HEK293 (cell line): ENCODE measurements around the gene ATAD2B.

Source experiments
- CTCF ChIA-PET: fragments of 350-600 bp; formaldehyde crosslinking; extraction: SDS; loops from one replicate; lab custom pipeline; 2021; ENCODE audit warnings: antibody characterized with exemption; lab: Yijun Ruan, JAX
- POLR2A ChIA-PET: fragments of 300-600 bp; formaldehyde crosslinking; extraction: SDS; loops from one replicate; lab custom pipeline; 2020; ENCODE audit warnings: antibody characterized with exemption, inconsistent platforms; lab: Yijun Ruan, JAX
- H3K27ac ChIP-seq: fragments of 200-500 bp; sonication (Bioruptor generic); 2 replicates; pipeline ENCODE4 v1.5.1; 2014; ENCODE audit warnings: low read depth, low read length, control low read depth, inconsistent platforms; ENCODE audit errors: extremely low read depth
- H3K36me3 ChIP-seq, 2 experiments: fragments of 200-500 bp in 1 of 2; sonication (Bioruptor generic) in 1 of 2; 1 replicate in 1 of 2; 2 replicates in 1 of 2; pipeline ENCODE4 v1.5.1; 2014 to 2017; ENCODE audit warnings: inconsistent platforms in 2 of 2, low read length in 2 of 2; ENCODE audit not compliant: control insufficient read depth in 2 of 2, insufficient read depth in 1 of 2
- H3K4me1 ChIP-seq: fragments of 200-500 bp; sonication (Bioruptor generic); 2 replicates; pipeline ENCODE4 v1.5.1; 2014; ENCODE audit warnings: mild to moderate bottlenecking, low read length, inconsistent platforms; ENCODE audit not compliant: control insufficient read depth, insufficient read depth
- H3K4me3 ChIP-seq: 2 replicates; pipeline ENCODE4 v1.5.1; 2011; ENCODE audit warnings: low read depth, mild to moderate bottlenecking, control low read depth, low read length, moderate library complexity
- H3K9me3 ChIP-seq: fragments of 200-500 bp; sonication (Bioruptor generic); 2 replicates; pipeline ENCODE4 v1.5.1; 2014; ENCODE audit warnings: low read depth, low read length, inconsistent platforms; ENCODE audit not compliant: control insufficient read depth, insufficient read depth
- BCL11A ChIP-seq: fragments of 450-650 bp; formaldehyde crosslinking; IDR thresholded peaks from 2 replicates; pipeline ENCODE4 v1.5.1; 2016; ENCODE audit warnings: low read depth, missing biosample characterization, missing genetic modification characterization
- RBAK ChIP-seq: fragments of 450-650 bp; formaldehyde crosslinking; IDR thresholded peaks from 2 replicates; pipeline ENCODE4 v1.5.1; 2016; ENCODE audit warnings: missing biosample characterization, missing genetic modification characterization
- SCRT2 ChIP-seq: fragments of 450-650 bp; formaldehyde crosslinking; IDR thresholded peaks from 2 replicates; pipeline ENCODE4 v1.5.1; 2016; ENCODE audit warnings: missing biosample characterization, missing genetic modification characterization
- SP2 ChIP-seq: fragments of 450-650 bp; formaldehyde crosslinking; IDR thresholded peaks from 2 replicates; pipeline ENCODE4 v1.5.1; 2016; ENCODE audit warnings: missing biosample characterization, missing genetic modification characterization
- ZBTB1 ChIP-seq: fragments of 450-650 bp; formaldehyde crosslinking; IDR thresholded peaks from 2 replicates; pipeline ENCODE4 v1.5.1; 2016; ENCODE audit warnings: missing biosample characterization, missing genetic modification characterization
- ZNF146 ChIP-seq: fragments of 450-650 bp; formaldehyde crosslinking; IDR thresholded peaks from 2 replicates; pipeline ENCODE4 v1.5.1; 2016; ENCODE audit warnings: missing biosample characterization, missing genetic modification characterization
- ZNF221 ChIP-seq: fragments of 450-650 bp; formaldehyde crosslinking; IDR thresholded peaks from 2 replicates; pipeline ENCODE4 v1.5.1; 2017; ENCODE audit warnings: missing biosample characterization, missing genetic modification characterization, borderline replicate concordance
- ZNF48 ChIP-seq: fragments of 450-650 bp; formaldehyde crosslinking; IDR thresholded peaks from 2 replicates; pipeline ENCODE4 v1.5.1; 2016; ENCODE audit warnings: missing biosample characterization, missing genetic modification characterization
- ZNF521 ChIP-seq: fragments of 450-650 bp; formaldehyde crosslinking; IDR thresholded peaks from 2 replicates; pipeline ENCODE4 v1.5.1; 2017; ENCODE audit warnings: missing biosample characterization, mild to moderate bottlenecking, missing genetic modification characterization
- ZNF558 ChIP-seq: fragments of 450-650 bp; formaldehyde crosslinking; IDR thresholded peaks from 2 replicates; pipeline ENCODE4 v1.5.1; 2016; ENCODE audit warnings: missing biosample characterization, missing genetic modification characterization
- ZNF621 ChIP-seq: fragments of 450-650 bp; formaldehyde crosslinking; IDR thresholded peaks from 2 replicates; pipeline ENCODE4 v1.5.1; 2017; ENCODE audit warnings: missing biosample characterization, missing genetic modification characterization
- ZNF654 ChIP-seq: fragments of 450-650 bp; formaldehyde crosslinking; IDR thresholded peaks from 2 replicates; pipeline ENCODE4 v1.5.1; 2016; ENCODE audit warnings: low read depth, missing biosample characterization, missing genetic modification characterization
- TF ChIP-seq, protein P1 (sequence below): fragments of 450-650 bp; formaldehyde crosslinking; IDR thresholded peaks from 2 replicates; pipeline ENCODE4 v1.5.1; 2016; ENCODE audit warnings: missing biosample characterization, missing genetic modification characterization
- TF ChIP-seq, protein P2 (sequence below): fragments of 450-650 bp; formaldehyde crosslinking; IDR thresholded peaks from 2 replicates; pipeline ENCODE4 v1.5.1; 2017; ENCODE audit warnings: missing biosample characterization, missing genetic modification characterization
- TF ChIP-seq, protein P3 (sequence below): fragments of 450-650 bp; formaldehyde crosslinking; IDR thresholded peaks from 2 replicates; pipeline ENCODE4 v1.5.1; 2016; ENCODE audit warnings: missing biosample characterization, missing genetic modification characterization
- TF ChIP-seq, protein P4 (sequence below): IDR thresholded peaks from 2 replicates; pipeline ENCODE4 v1.6.1; 2011; ENCODE audit warnings: mild to moderate bottlenecking, low read depth, low read length, borderline replicate concordance
- TF ChIP-seq, protein P5 (sequence below): fragments of 450-650 bp; formaldehyde crosslinking; IDR thresholded peaks from 2 replicates; pipeline ENCODE4; 2016; ENCODE audit warnings: missing biosample characterization, missing genetic modification characterization
- TF ChIP-seq, protein P6 (sequence below): fragments of 450-650 bp; formaldehyde crosslinking; IDR thresholded peaks from 2 replicates; pipeline ENCODE4 v1.5.1; 2016; ENCODE audit warnings: missing biosample characterization, missing genetic modification characterization, borderline replicate concordance

Gene ATAD2B

DNA sequence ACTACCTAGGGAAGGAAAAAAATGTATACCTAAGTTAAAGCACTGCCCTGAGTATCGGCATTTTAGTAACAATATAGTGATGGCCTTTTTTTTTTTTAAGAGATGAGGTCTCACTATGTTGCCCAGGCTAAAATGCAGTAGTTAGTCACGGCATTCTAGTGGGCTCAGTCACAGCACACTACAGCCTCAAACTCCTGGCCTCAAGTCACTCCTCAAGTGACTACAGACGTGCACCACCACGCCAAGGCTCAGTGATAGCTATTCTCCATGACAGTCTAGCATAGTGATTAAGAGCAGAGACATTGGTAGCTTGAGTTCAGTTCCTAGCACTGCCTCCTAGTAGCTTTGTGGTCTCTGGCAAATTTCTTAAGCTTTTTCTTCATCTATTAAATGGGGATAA lies 40.9 kb upstream of the ATAD2B start:
- Histone ChIP-seq H3K4me3 (no peak overlapping the region), H3K4me1 (no peaks in the 10 kb centered on the region), H3K27ac (no peak overlapping the region), H3K36me3 (peaks cover 8 to 15% of the 10 kb centered on the region in 2 experiments; a peak in 2 of 3 replicates), H3K9me3 (no peaks in the 10 kb centered on the region)
- ChIA-PET CTCF (no interaction called here), POLR2A (no interaction called here)
- no peak for TF ChIP-seq ZNF221
- TF ChIP-seq, protein P1, sequence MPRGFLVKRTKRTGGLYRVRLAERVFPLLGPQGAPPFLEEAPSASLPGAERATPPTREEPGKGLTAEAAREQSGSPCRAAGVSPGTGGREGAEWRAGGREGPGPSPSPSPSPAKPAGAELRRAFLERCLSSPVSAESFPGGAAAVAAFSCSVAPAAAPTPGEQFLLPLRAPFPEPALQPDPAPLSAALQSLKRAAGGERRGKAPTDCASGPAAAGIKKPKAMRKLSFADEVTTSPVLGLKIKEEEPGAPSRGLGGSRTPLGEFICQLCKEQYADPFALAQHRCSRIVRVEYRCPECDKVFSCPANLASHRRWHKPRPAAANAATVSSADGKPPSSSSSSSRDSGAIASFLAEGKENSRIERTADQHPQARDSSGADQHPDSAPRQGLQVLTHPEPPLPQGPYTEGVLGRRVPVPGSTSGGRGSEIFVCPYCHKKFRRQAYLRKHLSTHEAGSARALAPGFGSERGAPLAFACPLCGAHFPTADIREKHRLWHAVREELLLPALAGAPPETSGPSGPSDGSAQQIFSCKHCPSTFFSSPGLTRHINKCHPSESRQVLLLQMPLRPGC (tag by site-specific recombination) = no peak
- TF ChIP-seq, protein P2, sequence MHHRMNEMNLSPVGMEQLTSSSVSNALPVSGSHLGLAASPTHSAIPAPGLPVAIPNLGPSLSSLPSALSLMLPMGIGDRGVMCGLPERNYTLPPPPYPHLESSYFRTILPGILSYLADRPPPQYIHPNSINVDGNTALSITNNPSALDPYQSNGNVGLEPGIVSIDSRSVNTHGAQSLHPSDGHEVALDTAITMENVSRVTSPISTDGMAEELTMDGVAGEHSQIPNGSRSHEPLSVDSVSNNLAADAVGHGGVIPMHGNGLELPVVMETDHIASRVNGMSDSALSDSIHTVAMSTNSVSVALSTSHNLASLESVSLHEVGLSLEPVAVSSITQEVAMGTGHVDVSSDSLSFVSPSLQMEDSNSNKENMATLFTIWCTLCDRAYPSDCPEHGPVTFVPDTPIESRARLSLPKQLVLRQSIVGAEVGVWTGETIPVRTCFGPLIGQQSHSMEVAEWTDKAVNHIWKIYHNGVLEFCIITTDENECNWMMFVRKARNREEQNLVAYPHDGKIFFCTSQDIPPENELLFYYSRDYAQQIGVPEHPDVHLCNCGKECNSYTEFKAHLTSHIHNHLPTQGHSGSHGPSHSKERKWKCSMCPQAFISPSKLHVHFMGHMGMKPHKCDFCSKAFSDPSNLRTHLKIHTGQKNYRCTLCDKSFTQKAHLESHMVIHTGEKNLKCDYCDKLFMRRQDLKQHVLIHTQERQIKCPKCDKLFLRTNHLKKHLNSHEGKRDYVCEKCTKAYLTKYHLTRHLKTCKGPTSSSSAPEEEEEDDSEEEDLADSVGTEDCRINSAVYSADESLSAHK = no peak

DNA sequence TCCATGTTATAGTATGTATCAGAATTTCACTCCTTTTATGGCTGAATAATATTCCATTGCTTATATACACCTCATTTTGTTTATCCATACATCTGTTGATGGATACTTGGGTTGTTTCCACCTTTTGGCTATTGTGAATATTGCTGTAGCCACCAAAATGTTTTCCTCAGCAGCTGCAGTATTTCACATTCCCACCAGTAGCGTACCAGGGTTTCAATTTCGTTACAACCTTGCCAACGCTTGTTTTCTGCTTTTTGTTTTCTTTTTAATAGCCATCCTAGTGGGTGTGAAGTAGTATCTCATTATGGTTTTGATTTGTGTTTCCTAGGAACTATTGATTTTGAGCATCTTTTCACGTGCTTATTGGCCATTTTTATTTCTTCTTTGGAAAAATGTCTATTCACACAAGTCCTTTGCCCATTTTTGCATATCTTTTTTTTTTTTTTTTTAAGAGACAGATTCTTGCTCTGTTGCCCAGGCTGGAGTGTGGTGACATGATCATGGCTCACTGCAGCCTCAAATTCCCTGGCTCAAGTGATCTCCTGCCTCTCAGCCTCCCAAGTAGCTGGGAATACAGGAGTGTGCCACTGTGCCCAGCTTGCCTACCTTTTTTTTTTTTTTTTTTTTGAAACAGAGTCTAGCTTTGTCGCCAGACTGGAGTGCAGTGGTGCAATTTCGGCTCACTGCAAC lies 27.5 kb upstream of the ATAD2B start:
- ChIA-PET CTCF (interaction anchor here (0.6 to 0.7 kb wide), 2 partner anchors 164 to 358 kb away, joined by 3 read pairs; no protein-coding TSS in a partner anchor), POLR2A (no interaction called here)
- Histone ChIP-seq H3K4me1 (no peaks in the 10 kb centered on the region), H3K9me3 (no peaks in the 10 kb centered on the region), H3K4me3 (no peak overlapping the region), H3K27ac (no peak overlapping the region), H3K36me3 (peaks cover 5 to 12% of the 10 kb centered on the region in 2 experiments; a peak in 2 of 3 replicates)
- TF ChIP-seq SP2 = no peak
- TF ChIP-seq ZNF654 (tag by site-specific recombination) = no peak
- TF ChIP-seq ZNF521 (tag by site-specific recombination) = no peak
- TF ChIP-seq, protein P3, sequence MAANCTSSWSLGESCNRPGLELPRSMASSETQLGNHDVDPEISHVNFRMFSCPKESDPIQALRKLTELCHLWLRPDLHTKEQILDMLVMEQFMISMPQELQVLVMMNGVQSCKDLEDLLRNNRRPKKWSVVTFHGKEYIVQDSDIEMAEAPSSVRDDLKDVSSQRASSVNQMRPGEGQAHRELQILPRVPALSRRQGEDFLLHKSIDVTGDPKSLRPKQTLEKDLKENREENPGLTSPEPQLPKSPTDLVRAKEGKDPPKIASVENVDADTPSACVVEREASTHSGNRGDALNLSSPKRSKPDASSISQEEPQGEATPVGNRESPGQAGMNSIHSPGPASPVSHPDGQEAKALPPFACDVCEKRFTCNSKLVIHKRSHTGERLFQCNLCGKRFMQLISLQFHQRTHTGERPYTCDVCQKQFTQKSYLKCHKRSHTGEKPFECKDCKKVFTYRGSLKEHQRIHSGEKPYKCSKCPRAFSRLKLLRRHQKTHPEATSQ = no peak
- TF ChIP-seq ZNF558 (tag by site-specific recombination) = no peak
- no peak for TF ChIP-seq ZBTB1 (tag by site-specific recombination)
- no peak for TF ChIP-seq SCRT2 (tag by site-specific recombination)
- no peak for TF ChIP-seq ZNF146 (tag by site-specific recombination)
- TF ChIP-seq, protein P4, sequence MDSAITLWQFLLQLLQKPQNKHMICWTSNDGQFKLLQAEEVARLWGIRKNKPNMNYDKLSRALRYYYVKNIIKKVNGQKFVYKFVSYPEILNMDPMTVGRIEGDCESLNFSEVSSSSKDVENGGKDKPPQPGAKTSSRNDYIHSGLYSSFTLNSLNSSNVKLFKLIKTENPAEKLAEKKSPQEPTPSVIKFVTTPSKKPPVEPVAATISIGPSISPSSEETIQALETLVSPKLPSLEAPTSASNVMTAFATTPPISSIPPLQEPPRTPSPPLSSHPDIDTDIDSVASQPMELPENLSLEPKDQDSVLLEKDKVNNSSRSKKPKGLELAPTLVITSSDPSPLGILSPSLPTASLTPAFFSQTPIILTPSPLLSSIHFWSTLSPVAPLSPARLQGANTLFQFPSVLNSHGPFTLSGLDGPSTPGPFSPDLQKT = no peak
- TF ChIP-seq RBAK (tag by site-specific recombination) = no peak
- TF ChIP-seq BCL11A = no peak
- no peak for TF ChIP-seq ZNF48 (tag by site-specific recombination)
- TF ChIP-seq, protein P2 = no peak
- TF ChIP-seq, protein P5, sequence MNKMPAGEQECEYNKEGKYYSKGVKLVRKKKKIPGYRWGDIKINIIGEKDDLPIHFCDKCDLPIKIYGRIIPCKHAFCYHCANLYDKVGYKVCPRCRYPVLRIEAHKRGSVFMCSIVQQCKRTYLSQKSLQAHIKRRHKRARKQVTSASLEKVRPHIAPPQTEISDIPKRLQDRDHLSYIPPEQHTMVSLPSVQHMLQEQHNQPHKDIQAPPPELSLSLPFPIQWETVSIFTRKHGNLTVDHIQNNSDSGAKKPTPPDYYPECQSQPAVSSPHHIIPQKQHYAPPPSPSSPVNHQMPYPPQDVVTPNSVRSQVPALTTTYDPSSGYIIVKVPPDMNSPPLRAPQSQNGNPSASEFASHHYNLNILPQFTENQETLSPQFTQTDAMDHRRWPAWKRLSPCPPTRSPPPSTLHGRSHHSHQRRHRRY = no peak
- TF ChIP-seq, protein P6, sequence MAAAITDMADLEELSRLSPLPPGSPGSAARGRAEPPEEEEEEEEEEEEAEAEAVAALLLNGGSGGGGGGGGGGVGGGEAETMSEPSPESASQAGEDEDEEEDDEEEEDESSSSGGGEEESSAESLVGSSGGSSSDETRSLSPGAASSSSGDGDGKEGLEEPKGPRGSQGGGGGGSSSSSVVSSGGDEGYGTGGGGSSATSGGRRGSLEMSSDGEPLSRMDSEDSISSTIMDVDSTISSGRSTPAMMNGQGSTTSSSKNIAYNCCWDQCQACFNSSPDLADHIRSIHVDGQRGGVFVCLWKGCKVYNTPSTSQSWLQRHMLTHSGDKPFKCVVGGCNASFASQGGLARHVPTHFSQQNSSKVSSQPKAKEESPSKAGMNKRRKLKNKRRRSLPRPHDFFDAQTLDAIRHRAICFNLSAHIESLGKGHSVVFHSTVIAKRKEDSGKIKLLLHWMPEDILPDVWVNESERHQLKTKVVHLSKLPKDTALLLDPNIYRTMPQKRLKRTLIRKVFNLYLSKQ (tag by site-specific recombination) = no peak
- TF ChIP-seq ZNF621 (tag by site-specific recombination) = no peak
